NK-92 (cell line): ENCODE results near the gene BCAS3.
"Not testable (repeated sequence)": the region's sequence is repeated elsewhere in the genome, so short reads cannot be mapped to it uniquely, and the experiment has no call there.

Source experiments
- DNase-seq: peaks from one replicate; lab custom pipeline; 2025; ENCODE audit not compliant: unreplicated experiment; lab: John Stamatoyannopoulos, UW

BCAS3 gene

DNA sequence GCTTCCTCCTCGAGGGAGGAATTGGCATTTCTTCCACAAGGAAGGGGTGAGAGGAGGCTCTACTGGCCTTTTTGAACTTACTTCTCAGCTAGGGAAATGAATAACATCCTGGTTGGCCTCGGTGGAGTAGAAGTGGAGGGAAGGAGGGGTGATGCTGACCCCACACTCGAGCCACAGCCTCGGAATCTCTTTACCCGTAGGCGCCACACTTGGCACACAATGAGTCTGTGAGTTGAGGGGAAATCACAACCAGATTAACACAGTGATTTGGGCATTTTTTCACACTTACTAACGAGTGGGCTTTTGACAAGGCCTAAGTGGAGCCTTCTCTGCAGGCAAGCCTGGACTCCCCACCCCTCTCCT lies 674.7 kb downstream of the BCAS3 start:
- no peak for DNase-seq

DNA sequence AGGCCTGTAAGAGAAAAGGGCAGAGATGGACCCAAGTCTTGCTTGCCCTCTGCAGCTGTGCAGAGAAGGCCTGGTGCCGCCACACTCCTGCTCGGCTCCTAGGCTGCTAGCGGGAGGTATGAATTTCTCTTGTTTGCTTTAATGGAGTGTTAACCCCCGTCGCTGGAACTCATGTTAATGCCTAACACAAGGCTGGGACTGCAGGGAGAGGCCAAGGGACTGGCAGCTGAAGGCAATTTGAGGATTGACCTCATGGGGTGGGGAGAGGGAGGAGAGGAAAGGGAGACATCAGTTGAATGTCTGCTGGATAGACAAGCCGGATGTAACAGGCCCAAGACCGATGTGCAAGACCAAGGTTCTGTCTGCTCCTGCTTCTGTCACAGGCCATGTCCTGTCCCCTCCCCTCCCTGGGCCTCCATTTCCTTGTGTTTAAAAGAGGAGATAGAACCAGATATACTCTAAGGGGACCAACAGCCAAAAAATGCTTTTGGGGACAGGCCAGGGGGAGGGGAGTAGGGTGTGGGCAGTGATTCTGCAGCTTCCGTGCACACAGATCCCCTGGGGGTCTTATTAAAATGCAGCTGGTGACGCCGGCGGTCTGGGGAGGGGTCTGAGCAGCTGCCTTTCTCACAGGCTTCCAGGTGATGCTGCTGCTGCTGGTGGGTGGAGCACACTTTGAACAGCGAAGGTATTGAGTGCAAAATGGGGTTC lies 675.3 kb downstream of the BCAS3 start:
- DNase-seq = no peak

DNA sequence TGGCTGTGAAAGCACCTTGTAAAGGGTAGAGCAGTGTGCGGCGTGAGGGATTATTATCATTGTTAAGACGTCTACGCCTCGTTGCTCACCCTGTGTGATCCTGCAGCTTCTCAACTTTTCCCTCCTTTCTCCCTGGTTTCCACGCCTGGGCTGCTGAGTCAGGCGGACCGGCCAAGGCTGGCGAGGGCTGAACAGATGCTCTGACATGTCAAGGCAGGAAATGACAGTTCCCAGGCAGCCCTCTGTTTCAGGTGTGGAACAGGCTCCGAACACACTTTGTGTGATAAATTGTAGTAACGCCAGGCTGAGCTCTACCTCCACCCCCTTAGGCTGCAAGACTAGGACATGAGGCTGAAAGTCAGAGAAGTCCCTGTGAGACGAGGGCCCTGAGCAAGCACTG lies 676.0 kb downstream of the BCAS3 start:
- no peak for DNase-seq

DNA sequence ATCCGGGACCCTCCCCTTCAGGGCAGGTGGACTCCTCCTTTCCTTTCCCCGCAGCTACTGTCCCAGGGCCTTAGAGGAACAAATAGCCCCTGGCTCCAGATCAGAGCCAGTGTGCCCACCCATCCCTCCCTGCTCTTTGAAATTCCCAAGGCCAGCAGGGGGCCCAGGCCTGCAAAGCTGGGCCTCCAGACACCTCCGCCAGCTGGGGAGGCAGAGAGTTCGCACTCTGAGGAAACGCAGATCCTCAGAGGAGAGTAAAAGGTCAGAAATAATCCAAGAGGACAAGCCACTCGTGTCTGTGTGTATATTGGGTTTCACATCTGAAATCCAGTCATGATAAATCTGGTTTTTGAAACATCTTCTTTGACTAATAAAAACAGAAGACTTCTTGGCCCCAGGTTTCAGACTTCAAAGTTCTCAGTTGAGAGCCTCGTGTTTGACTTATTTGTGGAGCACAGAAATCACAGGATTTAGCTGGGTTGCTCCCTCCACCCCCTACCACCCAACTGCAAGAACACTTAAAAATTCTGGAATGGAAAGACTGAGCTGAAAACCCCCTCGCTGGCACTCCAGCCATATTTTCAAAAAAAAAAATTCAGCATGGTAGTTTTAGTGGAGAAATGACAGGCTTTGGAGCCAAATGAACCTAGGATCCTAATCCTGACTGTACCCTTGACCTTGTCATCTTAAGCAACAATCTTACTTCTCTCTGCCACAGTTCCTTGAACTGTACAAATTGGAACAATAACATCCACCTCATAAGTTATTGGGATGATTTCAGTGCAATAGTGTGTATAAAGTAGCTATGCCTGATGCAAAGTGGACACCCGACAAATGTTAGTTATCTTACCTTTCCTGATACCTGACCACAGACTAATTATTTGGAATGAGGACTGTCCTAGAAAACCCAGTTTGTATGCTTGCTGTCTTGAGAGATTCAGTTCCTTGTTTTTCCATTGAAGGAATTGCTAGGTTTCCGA lies 677.5 kb downstream of the BCAS3 start:
- no peak for DNase-seq

DNA sequence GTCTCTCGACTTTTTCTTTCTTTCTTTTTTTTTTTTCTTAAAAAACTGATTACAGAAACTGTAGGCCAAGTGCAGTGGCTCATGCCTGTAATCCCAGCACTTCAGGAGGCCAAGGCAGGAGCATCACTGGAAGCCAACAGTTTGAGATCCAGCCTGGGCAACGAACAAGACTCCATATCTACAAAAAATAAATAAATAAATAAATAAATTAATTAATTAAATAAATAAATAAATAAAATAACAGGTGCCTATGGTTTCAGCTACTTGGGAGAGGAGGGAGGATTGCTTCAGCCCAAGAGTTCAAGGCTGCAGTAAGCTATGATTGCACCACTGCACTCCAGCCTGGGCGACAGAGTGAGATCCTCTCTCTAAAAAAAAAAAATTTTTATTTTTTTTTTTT lies 679.4 kb downstream of the BCAS3 start:
- not testable (repeated sequence) for DNase-seq

DNA sequence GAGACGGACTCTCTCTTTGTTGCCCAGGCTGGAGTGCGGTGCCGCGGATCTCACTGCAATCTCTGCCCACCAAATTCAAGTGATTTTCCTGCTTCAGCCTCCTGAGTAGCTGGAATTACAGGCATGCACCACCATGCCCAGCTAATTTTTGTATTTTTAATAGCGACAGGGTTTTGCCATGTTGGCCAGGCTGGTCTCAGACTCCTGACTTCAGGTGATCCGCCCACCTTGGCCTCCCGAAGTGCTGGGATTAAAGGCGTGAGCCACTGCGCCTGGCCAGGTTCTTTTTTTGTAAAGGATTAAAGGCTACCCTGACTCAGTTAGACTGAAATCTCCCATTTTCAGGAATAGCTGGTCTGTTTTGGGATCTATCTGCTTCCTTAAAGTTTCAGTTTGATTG lies 681.9 kb downstream of the BCAS3 start:
- not testable (repeated sequence) for DNase-seq

DNA sequence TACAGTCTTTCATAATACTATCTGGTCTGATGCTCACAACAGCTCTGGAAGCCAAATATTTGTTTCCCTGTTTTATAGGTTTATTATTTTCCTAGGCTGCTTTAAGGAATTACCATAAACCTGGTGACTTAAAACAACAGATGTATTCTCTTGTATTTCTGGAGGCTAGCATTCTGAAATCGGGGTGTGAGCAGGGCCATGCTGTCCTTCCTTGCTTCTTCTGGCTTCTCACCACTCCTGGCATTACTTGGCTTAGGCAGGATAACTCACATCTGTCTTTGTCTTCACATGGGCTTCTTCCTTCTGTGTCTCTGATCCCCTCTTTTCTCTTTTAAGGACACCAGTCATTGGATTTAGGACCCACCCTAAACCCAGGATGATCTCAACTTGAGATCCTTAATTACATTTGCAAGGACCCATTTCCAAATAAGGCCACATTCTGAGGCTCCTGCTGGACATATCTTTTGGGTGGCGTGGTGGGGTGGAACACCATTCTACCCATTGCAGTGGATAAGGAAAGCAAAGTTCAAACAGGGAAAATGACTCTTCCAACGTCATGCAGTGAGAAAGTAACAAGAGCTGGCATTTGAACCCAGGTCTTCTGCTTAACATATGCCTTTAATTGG lies 682.8 kb downstream of the BCAS3 start:
- no peak for DNase-seq

DNA sequence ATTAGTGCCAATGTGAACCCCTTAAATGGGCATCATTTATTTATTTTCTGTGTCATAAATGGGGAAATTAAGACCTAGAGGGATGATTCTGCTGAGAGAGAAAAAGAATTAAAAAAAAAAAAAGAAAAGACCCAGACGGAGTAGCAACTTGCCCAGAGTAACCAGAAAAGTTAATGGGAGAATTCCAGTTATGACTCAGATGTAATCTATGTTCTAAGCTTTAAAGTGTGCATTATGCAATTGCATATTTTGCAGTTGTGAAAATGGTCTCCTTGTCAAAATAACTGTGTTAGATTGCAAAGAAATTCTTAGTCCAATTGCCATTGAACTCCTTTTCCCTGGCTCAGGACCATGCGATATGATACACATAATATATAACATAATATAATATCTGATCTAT lies 683.4 kb downstream of the BCAS3 start:
- no peak for DNase-seq

DNA sequence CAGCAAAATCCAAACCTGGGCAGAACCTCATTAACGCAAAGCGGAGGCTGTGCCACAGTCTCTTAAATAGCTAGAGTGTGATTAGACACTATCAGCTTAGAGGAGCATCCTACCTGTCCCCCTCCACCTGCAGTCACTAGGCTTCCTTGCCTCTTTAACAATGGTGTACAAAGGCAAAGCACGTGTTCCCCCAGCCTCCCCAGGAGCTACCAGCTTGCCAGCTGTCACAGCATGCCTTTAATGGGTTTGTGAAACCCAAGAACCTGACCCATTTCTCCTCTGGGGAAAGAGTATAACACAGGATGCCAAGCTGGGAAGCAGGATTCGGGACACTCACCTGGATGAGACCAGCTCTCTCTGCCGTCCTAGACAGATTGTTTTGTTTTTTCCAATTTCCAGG lies 684.7 kb downstream of the BCAS3 start:
- no peak for DNase-seq

DNA sequence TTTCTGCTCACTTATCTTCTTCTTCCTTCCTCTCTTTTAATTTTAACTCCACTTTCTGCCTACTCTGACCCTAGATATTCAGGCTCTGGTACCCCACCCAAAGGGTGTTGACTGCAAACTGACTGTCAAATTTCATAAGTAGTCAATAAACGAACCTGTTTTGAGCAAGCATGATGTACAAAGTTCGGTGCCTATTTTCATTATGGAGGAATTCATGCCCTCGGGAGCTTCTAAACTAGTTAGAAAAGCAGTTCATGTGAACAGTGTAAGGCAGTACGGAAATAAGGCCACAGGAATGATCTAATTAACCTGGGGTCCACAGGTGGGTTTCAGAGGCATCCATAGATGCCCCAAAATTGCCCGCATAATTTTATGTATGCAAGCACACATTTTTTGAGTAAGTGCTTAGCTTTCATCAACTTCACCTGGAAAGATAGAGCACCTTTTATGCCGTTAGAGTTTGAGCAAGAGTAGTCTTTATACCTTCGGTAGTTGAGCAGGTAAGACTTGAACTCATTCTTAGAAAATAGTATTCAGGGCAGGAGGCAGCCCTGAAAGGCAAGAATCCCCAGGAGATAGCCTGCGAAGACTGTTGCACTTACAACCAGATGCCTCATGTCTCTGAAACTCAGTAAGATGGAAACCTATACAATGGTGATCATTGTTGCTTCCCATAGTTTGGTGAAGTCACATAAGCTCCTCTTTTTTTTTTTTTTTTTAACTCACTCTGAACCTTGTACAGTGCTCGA lies 685.4 kb downstream of the BCAS3 start:
- DNase-seq = no peak

DNA sequence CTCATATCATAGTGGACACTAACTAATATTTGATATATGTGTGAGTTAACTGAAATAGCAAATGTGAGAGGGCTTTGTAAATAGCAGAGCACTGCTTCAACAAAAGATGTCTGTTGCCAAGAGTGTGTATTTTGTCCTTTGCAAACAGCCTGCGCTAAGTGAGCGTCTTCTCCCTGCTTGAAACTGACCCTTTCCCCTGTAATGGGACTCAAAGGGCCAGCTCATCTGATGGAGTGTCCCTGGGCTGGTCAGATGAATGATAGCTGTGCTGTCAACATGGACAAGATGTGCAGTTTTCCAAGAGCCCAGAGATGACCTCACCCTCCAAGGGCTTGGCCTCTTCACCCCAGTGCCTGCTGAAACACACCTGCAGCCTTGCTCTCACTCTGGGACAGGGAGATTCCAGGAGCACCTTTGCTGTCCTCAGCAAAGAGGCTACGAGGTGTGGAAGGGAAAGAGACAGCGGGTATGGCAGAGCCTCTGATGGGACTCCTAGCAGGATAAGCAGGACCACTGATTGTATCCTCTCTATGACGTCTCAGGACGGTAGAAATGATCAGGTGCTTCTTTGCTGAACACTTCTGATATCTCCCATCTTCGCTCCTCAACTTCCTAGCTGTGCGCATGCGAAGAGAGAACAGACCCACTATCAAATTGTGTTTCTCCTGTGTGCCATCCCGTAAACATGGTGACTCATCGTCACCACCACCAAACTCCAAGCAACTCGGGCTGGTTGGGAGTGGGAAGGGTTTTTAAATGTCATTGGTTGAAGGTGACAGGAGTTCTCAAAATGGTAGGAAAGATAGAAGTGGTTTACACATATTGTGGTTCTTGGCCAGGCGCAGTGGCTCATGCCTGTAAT lies 686.2 kb downstream of the BCAS3 start:
- DNase-seq = no peak

DNA sequence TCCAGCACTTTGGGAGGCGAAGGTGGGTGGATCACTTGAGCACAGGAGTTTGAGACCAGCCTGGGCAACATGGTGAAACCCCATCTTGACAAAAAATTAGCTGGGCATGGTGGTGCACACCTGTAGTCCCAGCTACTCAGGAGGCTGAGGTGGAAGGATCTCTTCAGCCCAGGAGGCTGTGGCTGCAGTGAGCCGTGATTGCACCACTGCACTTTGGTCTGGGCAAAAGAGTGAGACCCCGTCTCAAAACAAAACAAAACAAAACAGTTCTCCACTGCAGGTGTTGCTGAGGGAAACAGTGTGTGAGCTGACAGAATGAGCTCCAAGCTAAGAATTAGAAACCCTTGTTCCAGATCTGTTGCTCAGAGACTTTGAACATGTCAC lies 686.8 kb downstream of the BCAS3 start:
- no peak for DNase-seq

DNA sequence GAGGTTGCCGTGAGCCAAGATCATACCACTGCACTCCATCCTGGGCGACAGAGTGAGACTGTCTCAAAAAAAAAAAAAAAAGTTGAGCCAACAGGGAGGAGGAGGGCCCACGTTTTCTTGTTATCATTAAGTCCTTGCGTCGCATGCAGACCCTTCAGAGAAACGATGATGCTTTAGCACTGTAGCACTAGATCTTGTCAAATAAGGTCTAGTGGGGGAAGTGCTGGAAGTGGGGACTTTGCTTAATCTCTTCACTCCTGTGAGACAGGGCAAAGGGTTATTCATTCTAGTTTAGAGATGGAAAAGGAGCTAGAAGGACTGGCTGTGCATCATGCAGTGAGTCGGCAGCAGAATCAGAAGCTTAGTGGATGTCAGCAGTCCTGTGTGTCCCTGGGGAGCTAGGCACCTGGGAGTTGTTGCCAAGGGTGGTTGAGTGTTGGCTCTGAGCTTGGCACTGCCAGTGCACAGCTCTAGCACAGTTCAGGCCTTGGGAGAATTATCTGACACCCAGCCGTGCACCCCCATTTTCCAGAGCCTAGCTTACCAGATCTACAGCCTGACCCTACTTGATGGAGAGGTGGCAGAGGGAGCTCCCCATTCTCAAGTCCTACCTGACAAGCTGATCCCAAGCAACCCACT lies 688.5 kb downstream of the BCAS3 start:
- no peak for DNase-seq

DNA sequence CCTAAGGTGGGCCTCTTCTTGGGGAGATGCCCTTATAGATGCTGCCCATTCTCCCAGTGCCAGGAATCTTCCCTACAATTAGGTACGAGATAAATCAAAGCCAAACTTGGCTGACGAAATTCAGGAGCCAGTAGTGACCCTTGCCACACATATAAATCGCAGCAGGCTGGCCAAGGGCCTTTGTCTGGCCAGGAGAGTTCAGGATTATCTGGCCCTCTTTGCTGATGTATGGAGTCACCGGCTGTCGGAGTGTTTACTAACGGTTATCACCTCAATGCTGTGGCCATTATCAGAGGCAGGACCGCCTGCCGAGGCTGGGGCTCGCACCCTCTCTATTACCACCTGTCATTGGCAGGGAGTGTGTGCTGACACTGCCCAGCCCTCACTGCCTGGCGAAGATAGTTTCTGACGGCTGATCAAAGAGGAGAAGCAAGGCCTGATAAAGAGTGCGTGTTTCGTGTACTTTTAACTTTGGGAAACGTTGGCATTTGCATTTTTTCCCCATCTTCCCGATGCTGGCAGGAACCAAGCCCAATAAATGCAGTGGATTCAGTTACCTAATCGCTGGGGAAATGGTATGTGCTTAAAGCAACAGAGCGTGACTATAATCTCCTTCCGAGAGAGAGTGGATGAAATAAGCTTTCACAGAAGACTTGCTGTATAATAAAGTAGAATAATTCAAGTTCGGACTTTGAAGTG lies 689.2 kb downstream of the BCAS3 start:
- DNase-seq = no peak

DNA sequence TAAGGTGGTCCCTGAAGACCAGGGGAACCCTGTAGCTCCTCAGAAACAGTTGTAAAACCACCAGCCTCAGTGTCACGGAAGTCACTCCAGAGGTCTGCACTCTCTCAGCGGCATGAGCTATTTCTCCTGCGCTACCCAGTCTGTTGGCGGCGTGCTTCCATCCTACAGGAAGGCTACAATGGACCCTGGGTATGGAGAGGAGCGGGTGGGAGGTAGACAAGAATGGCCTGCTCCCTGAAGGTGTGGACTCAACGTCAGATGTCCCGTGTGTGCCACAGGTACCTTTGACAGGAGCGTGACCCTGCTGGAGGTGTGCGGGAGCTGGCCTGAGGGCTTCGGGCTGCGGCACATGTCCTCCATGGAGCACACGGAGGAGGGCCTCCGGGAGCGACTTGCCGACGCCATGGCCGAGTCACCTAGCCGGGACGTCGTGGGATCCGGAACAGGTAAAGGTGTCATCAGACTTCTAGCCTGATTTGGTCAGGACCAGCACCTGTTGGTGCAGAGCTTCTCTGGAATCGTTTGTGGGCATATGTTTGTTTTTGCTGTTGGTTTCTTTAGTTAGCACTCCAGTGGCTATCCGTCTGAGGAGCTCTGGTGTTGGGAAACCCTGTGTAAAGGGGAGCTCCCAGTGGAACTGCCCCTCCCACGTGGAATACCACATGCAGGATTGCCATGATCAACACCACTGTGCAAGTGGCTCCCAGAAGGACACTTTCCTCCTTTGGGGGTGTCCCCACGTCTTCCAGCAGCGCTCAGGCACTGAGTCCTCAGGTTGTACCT lies 690.6 kb downstream of the BCAS3 start:
- DNase-seq = no peak

DNA sequence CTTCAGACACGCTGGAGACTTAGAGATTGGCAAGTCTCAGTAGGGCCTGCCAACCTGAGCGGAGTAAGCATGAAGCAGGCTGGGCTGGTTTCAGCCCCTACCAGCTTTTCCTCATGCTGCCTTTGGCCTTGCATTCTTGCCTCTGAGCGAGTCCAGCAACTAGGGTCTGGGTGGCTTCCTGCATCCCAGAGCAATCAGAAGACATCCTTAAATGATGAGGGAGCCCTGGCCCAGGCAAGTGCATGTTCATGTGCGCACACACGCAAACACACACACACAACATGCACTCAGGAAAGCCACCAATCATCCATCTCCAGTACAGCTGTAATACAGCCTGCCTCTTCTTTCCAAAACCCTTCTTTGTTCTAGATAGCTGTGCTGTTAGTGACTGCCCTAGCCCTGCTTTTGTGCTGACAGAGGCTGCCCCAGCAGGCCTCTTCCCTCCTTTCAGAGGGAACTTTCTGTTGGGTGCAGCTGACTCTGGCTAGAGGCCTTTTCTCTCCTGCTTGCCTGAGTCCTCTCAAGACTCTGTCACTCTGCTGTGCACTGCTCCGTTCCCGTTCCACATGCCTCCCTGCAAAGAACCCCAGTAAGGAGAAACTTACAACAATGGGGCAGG lies 691.3 kb downstream of the BCAS3 start:
- no peak for DNase-seq

DNA sequence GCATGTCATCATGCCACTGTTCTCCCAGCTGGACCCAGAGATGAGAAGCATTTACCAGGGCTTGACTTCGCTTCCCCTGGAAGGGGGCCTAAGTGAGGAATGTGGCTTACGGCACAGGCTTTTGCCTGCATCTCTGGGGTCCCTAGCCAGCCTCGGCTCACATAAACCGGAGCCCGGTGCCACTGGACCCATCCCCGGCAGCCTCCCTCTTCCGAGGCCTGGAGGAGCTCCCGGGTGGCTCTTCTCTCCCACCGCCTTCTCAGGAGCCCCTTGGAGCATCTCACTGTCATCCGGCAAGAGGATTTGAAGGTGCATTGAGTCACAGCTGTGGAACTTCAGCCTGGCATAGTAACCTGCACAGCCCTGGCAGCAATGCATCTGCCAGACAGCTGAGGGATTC lies 692.1 kb downstream of the BCAS3 start:
- no peak for DNase-seq

DNA sequence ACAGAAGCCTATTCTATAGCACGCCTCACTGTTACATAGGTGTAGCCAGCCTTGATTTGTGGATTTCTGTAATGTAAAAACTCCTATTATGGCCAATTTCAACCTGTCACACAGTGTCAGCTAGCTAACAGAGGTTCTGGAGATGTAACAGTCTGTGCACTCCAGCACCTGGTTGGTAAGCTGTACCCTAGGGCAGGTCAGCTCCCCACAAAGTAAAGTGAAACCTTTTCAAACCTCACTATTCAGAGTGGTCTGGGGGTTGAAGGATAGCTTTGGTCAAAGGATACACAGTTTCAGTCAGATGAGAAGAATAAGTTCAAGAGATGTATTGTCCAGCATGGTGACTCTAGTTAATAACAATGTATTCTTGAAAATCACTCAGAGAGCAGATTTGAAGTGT lies 693.5 kb downstream of the BCAS3 start:
- no peak for DNase-seq
